GM18498 (cell line): ENCODE measurements around the gene ABHD17A.

Experiments
- ATAC-seq: cut with Tn5 transposase; IDR thresholded peaks from one replicate; pipeline ENCODE4 v1.9.1; 2021; ENCODE audit warnings: mild to moderate bottlenecking, moderate library complexity; ENCODE audit not compliant: unreplicated experiment

Gene ABHD17A

GRCh38 chr19:1865172-1866010, 19.9 kb downstream of the ABHD17A start:
- ATAC-seq = no peak

- peak; percentile 31 for ATAC-seq
Observed at GRCh38 chr19:1864480-1865171, 20.7 kb downstream of the ABHD17A start.

DNA sequence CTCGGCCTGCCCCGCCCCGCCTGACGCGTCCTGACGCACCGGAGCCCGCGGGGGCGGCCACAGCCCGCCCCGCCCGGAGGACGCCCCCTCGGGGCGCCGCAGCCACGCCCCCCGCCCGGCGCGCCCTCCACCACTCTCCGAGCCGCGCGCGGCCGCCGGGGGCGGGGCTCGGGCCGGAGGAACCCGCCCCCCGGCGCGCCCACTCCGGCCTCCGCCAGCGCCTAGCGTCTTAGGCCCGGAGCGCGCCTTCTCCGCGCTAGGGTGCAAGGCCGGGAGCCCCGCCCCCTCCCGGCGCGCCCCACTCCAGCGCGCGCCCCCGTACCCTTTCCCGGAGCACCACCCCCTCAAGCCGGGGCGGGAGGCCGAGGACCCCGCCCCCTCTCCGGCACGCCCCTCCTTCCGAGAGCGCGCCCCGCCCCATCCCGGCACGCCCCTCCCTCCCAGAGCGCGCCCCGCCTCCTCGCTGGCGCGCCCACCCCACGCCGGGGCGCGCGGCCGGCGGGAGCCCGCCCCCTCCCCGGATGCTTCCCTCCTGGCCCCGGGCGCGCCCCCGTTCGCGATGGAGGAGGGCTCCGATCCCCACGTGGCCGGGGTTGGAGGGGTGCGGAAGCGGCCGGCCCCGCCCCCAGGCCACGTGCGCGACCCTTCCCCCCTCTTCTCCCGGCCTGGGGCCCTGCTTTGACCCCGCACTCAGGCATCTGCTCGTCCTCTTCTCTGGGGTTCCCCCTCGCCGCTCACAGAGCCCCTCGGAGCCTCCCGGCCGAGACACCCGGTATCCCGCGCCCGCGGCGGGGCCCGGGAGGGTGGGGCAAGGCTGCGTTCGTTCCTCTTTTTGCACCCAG, 21.4 kb downstream of the ABHD17A start:
- peak; percentile 60 for ATAC-seq

DNA sequence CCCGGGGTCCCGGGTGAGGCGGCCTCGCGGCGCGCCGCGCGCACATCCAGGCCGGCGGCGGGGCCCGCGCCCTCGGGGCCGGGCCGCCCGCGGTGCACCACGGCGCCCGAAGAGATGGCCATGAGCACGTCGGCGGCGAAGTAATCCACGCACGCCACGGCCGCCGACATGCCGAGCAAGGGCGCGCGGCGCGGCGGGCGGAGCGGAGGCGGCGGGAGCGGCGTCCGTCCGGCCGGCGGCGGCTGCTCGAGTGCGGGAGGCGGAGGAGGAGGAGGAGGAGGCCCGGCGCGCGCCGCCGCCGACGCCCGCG, 22.0 kb downstream of the ABHD17A start, which contains the start of gene KLF16:
Gene KLF16 (minus strand): TSS at position 252 of the 310 bp plus-strand sequence. CDS start 82 bp downstream, at position 170.
- ATAC-seq = no peak

DNA sequence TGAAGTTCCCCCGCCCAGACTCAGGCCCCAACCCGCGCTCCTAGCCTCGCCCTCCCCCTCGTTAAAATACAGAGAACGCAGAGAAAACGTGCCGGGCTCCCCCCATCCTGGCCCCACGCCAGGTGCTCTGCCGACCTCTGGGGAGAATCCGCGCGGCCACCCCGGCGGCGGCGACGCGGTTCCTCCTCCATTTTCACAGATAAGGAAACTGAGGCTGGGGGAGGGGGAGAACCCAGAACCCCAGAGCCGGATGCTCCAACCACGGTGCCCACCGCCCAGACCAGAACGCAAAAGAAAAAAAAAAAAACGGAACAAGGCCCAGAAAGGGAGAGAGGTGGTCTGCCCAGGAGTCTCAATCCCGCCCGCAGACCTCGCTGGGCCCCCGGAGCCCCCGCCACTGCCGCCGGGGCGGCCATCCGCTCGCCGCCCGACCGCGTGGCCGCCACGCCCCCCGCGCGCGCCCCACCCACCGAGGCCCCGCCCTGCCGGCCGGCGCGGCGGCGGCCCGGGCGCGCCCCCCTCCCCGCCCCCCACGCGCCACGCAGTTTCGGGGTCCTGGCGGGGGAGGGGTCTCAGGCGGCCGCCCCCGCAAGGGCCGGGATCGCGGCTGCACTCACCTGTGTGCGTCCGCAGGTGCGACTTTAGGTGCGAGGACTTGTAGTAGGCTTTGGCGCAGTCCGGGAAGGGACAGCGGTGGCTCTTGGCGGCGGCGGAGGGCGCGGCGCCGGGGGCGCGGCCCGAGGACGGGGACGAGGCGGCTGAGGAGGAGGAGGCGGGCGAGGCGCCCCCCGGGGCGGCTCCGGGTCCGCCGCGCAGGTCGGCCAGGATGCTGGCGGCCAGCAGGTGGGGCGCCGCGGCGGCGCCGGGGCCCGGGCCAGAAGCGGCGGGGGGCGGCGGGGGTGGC, 22.6 kb downstream of the ABHD17A start:
- peak; percentile 19 for ATAC-seq

DNA sequence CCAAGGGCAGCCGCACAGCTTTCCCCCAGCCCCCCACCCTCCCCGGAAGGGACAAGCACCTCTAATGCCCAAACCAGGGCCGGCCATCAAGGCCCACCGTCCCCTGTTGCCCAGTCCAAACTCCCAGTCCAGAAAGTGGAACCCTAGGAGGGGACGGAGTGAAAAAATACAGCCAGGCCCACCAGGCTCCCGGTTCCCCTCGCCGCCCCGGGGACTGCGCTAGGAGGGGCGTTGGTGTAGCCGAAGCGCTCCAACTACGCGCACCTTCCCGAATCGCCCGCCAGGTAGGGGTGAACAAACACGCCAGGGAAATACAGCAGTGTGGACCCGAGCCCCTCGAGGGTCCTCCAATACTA, 23.2 kb downstream of the ABHD17A start:
- ATAC-seq = no peak

DNA sequence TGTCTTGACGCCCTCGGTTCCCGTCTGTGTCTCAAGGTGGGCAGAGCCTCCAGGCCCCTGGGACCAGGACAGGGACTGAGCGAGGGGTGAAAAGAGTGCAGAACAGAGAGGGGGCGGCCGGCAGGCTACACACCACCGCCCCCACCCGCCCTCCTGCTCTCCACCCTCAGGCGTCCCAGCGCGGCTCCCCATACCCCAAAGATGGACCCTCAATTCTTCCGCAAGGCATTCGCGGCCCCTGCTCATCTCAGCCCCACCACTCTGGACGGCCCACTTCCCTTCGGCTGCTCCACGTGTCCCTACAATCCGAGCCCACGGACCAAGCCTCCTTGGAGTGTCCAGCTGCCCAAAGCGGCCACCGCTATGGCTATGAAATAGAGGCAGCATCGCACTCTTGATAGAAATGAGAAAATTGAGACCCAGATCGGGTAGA, 23.7 kb downstream of the ABHD17A start:
- ATAC-seq = no peak

- ATAC-seq = no peak
Observed at GRCh38 chr19:1860821-1861598, 24.3 kb downstream of the ABHD17A start.

DNA sequence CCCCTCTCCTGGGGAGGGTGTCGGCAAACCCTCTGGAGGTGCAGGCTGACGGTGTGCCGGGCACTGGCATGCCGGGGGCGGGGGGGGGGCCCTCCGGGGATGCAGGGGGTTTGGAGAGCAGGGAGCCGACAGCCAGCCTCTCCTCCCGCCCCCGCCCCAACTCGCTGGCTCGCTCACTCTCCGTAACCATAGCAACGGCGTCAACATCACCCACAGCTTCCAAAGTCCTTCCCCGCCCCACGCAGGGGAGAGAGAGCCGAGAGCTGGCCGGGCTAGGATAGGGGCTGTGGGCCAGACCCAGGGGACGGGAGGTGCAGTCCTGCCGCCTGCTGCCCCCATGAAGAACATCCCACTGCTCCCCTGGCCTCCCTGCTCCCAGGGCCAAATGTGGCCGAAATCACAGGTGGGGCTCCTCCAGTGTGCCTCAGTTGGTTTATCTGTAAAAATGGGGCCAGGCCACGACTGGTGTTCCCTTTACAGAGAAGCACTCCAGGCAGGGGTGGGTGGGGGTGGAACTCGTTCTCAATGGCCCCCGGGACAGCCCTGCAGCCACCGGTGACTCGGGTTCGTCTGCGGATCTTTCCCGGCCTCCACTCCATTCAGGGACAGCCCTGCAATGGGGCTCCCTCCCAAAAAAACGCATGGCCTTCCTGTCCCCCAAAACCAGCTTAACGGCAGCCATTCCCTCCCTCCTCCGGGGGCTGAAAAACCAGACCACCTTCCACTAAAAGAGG, 25.1 kb downstream of the ABHD17A start:
- no peak for ATAC-seq

DNA sequence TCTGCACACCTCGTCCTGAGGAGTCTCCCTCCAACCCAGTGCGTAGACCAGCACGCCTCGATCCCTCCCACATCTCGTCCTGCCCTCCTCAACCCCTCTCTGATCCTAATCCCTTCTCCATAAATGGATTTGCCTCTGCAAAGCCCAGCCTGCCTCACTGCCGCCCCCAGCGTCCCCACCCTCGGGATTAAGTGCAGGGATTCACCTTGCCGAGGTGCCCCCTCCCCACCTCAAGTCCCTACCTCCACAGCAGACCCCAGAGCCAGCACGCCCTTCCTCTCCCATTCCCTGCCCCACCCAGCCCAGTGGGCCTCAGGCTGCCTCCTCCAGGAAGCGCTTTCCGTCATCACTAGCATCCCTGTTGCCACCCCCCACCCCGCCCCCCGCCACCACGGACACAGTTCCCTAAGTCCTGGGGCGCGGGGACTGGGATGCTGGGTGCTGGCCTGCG, 25.9 kb downstream of the ABHD17A start:
- no peak for ATAC-seq

- ATAC-seq = no peak
Observed at GRCh38 chr19:1858412-1859081, 26.7 kb downstream of the ABHD17A start.

GRCh38 chr19:1857648-1858326, 27.5 kb downstream of the ABHD17A start:
- no peak for ATAC-seq

GRCh38 chr19:1856698-1857603, 28.3 kb downstream of the ABHD17A start:
- ATAC-seq = no peak

DNA sequence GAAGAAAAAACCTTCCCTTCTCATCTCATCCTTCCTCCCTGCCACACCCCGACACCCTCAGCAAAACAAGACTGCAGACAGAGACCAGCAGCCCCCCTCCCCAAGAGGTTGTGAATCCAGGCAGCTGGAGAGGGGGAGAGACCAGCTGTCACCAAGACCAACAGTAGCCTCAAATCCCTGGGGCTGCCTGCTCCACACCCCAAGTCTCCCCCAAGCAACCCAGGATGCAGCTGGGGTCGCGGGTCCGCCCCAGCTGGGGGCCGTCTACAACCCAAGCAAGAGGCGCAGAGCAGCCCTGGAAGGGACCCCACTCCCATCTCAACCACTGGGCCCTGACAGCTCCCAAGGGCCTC, 29.0 kb downstream of the ABHD17A start:
- no peak for ATAC-seq

GRCh38 chr19:1855828-1856255, 29.5 kb downstream of the ABHD17A start:
- ATAC-seq = peak; percentile 8

DNA sequence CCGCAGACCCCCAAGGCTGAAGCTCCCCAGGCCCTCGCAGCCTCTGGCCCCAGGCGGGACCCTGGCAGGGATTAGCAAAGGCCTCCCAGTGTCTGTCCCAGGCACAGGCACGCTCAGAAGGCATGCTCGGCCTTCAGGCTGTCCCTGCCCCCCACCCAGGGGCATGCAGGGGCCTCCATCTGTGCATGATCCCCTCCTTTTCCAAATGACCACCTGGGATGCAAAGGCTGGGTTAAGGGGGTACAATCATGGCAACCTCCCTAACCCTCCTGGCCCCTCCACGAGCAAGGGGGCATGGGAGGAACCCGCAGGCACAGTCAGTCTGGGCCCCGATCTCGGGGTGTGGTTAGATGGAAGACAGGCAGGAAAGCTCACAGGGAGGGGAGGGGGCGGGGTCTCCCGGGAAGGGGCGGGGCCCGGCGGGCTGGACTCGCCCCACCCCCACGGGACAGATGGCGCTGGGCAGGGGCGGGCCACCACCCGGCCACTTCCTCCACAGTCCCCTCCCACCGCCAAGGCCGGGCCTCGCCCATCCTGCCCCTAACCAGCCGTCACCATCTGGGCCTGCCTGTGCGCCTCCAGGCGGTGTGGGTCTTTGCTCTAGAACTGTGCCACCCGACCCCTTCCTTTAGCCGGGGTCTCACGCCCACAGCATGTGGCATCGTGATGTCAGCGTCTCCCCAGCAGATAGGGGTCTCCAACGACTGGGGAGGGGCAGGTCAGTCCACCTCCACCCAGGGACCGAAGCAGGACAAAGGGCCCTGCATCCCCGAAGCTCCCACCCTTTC, 30.1 kb downstream of the ABHD17A start:
- ATAC-seq = peak; percentile 56
